Posterior cingulate gyrus (tissue), 11 donors: ENCODE measurements around the gene ERICH2.
"Not testable (repeated sequence)": the region's sequence is repeated elsewhere in the genome, so short reads cannot be mapped to it uniquely, and the experiment has no call there.

Experiments used
- DNase-seq, 10 donors: peaks; one replicate each; pipeline versions ENCODE4 v3.0.0 to v3.0.0-alpha.2; 2020 to 2021; ENCODE audit warnings: mixed read lengths in 3 of 10
- intact Hi-C: fragments of 100-400 bp; cut with DNase I; formaldehyde crosslinking; loops from one replicate; pipeline ENCODE4 v1.15.1; 2023

Gene ERICH2, protein sequence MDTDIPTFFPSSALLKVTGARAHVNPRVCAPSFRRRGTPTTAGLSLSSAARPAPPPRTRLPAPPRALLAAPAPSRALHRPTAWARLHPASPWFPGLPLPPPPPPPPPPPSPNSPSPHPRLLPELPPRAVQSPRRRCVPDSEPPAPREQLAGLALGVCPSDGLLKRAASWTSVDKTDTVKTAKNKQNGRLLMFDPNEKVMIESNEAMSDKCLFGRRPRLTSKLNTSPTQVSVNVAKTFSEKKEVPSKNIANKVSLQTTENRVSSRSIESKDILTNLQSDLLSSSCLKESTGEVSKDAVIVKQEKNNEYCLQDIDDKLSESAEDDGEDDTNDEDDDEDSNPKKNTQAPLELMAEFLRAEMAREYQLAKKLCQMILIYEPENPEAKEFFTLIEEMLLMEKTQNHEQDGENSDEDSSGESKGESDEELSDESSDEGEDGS

DNA sequence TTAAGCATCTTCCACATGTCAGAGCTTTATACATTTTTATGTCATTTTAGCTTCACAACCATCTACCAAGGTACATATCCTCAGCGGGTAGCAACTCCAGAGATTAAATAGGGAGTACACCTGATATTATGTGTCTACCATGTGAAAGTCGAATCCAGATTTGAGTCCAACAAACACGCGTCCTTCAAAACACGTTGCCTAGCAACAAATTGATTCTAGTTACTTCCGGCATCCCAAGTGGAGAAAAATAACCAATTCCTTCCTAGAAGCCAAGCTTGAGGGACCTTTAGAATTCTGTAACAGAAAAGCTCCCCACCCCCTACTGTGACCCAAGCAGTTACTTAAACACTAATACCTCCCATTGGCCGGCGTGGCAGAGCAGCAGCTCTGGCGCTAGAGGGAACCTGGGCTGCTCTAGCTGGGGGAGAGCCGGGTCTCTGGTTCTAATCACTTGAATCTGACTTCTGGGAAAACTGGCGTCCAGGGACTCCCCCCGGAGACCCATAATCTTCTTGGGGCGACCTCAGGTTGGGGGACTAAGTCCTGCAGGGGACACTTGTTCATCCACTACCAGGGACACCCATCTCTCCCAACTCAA is at the start of gene ERICH2:
Gene ERICH2, plus strand, starts transcription at position 371 of the 598 bp plus-strand sequence. CDS start 304 bp downstream, outside the sequence.
- DNase-seq: peak in 6 of 10 donors; percentile 11 to 72 (median 24)
- intact Hi-C loops: no loop called here

DNA sequence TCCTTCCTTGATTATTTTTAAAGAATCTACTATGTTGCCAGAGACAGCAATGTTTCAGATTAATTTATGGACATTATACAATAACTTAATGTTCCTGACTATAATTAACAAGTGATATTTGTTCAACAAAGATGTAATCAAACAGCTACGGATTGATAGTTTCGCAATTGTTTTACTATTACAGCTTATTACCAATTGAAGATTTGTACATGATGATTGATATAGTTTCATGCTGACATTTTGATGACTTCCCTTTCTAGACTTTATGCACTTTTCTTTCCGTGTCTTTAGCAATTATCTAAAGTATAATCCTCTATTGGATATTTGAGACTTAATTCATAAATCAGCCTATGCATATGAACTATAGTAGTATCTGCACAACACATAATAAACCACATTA is 48.5 kb upstream of the ERICH2 start:
- no peak for DNase-seq

DNA sequence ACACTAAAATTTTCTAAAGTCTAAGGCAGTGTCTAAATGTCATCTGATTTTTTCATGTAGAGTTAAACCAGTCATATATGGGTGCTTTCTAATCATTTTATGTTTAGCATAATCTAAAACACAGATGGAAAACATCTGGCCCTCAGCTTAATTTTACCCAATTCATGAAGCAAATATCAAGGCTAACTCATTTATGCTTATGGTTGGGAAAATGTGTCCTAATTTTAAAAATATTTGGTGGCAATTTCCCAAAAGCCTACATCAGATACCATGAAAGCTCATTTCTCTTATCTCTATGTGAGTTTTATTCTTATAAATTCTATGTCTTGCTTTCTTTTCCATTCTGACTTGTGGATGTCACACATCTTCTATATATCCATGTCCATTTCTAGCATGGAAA is 47.9 kb upstream of the ERICH2 start:
- intact Hi-C loops: no loop called here

More for the DNA sequence above, 48.5 kb upstream of the ERICH2 start:
- intact Hi-C loops: no loop called here

DNA sequence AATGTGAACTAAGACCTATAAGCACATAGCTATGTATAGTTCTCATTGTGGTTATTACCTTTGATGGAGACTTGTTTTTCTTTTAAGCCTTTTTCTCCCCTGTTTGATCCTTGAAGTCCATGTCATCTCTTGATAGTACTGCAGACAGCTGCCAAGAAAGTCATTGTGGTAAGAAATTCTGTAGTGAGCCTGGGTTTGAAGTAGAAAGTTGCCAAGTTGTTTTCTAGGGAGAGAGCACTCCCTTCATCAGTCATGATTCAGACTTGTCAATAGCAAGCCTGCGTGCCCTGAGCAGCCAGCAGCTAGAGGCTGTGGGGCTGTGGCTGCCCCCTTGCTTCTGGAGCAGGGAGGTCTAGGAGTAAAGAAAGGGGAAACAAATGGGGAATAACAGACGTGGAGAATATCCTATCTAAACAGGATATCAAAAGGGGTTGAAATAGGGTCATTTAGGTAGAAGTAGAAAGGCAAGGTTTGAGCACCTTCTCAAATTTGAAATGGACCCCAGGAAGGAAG is 46.7 kb upstream of the ERICH2 start:
- DNase-seq: no peak
- intact Hi-C loops: no loop called here

More for the DNA sequence above, 47.9 kb upstream of the ERICH2 start:
- DNase-seq: no peak

DNA sequence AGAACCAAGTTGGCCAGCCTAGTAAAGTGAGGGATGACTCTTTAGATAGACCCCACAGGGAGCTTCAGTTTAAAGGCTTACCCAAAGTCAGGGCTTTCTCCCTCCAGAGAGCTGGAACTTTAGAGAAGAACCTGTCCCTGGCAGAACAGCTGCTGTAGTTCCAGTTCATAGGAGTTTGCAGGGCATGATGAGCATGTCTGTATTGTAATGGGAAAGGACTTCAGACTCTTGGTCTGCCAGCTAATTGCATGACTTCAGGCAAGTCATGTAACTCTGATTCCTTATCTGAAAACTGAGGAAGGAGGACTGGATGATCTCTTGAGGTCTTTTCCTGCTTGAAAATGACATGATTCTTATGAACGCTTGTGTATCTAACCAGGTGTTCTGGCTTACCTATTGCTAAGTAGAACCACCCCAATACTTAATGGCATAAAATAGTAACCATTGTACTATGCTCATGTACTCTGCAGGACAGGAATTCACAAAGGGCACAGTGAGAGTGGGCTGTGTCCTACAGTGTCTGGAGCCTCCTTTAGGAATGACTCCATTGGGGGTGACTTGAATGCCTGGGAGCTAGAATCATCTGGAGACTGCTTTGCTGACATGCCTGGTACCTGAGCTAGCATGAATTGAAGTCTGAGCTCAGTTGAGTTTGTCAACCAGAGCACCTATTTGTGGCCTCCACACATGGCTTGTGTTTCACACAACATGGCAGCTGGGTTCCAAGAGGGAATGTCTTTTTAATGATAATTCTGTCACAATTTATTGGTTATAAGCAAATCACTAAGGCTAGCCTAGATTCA is 36.2 kb upstream of the ERICH2 start:
- DNase-seq: no peak
- intact Hi-C loops: no loop called here

DNA sequence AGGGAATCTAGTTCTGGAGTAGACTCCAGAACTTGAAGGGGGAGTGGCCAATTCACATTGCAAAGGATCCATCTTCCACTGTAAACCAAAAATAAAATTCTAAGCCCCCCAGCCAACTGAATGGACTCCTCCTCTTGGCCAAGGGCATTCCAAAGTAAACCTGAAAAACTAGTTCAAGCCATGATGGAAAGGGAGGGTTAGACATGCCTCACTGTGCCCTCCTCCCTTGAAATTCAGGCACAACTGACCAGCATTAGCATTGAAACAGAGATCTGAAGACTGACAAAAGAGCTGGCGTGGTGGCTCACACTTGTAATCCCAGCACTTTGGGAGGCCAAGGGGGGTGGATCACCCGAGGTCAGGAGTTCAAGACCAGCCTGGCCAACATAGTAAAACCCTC is 35.6 kb upstream of the ERICH2 start:
- DNase-seq, intact Hi-C loops: not testable (repeated sequence)

DNA sequence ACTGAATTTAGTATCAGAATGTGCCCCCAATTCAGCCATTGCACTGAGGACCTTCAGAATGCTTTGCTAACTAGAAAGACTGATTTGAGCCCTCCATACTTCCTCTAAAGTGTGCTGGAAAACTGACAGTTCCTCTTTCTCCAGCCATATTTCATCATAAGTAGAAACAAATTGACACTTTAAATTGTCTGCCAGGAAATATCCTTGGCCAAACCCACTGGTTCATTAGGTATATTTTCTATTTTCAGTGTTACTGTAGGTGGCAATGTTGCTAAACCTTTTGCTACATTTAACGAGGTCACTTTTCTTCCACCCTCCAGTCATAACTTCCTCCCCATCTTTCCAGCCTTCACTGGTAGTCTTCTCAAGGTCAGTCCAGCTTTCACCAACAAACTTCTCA is 33.5 kb upstream of the ERICH2 start:
- no peak for DNase-seq
- intact Hi-C loops: no loop called here

DNA sequence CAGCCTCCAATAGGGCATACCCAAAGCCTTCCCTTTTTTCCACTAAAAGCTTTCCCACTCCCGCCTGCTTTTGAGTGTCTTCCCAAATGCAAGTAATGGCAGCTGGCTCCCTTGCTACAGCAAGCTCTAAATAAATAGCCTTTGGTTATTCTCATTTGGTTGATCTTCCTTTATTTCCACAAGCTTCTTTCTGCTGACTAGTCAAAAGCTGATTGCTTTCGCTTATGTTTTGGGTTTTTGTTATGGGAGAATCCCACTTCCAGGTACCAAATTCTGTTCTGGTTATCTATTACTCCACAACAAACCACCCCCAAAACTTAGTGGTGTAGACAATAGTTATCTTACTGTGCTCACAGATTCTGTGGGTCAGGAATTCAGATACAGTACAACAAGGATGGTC is 32.8 kb upstream of the ERICH2 start:
- intact Hi-C loops: no loop called here

DNA sequence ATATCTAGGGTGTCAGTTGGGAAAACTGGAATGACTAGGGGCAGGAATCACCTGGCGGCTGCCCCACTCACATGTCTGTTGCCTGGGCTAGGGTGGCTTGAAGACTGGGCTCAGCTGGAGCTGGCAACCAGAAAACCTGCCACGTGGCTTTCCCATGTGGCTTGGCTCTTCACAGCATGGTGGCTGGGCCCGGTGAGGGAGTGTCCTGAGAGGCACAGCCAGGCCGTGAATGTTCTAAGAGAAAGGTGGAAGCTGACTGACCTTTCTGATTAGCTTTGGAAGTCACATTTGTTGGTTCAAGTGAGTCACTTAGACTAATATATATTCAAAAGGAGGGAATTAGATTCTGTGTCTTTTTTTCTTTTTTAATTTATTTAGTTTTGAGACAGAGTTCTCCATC is 32.4 kb upstream of the ERICH2 start:
- intact Hi-C loops: no loop called here
- DNase-seq: no peak

More for the DNA sequence above, 32.8 kb upstream of the ERICH2 start:
- DNase-seq: no peak

DNA sequence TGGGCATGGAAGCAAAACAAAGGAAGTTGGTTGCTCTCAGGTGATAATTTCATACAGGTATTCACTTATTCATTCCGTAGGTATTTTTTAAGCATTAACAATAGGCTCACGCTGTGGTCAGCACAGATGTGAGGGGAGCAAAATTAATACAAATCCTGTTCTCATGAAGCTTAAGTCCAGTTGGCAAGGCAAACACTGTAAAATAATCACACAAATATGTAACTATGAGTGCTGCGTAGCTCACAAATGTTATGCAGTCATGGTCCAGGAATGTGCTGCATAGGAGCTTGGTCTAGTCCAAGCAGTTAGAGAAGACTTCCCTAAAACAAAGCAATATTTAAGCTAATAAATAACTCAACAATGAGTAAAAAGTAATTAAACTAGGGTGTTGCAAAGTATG is 31.1 kb upstream of the ERICH2 start:
- intact Hi-C loops: no loop called here

DNA sequence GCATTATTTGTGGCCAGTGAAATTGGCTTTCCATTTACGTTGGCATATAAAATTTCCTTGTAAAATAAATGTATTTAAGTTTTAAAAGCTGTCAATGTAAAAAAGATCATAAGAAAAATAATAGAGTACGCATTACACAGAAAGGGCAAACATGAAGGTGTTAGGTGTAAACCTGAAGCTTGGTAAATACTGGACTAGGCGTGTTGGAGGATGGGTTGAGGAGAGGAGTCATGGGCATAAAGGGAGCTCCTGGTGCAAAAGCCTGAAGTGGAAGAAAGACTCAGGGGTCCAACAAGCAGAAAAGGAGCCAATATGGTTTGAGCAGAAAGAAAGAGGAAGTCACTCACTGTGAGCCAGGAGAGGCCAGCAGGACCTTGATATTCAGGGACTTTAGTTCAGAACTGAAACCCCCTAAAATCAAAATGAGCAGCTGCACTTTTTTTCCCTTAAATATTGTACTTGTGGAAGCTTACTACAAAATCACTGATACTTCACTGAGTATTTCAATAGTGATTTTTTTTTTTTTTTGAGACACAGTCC is 30.6 kb upstream of the ERICH2 start:
- intact Hi-C loops: no loop called here
- DNase-seq: no peak

More for the DNA sequence above, 31.1 kb upstream of the ERICH2 start:
- DNase-seq: no peak

DNA sequence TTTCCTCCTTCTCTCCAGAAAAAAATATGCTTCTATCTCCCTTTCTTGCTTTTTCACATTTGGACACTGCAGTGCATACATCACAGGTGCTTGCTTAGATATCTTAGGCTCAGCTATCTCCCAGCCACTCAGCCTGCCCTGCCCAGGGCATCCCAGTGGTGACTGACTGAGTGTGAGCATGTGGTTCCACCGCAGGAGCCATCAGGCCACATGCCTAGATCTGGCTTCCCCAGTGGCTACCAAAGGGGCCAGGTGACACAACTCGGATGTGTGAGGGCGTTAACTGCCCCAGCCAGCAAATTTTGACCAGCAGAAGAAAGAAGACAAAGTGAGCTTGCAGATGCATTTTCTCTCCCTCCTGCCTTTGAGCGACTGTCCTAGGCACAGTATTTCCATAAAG is 29.5 kb upstream of the ERICH2 start:
- no peak for DNase-seq
- intact Hi-C loops: no loop called here

DNA sequence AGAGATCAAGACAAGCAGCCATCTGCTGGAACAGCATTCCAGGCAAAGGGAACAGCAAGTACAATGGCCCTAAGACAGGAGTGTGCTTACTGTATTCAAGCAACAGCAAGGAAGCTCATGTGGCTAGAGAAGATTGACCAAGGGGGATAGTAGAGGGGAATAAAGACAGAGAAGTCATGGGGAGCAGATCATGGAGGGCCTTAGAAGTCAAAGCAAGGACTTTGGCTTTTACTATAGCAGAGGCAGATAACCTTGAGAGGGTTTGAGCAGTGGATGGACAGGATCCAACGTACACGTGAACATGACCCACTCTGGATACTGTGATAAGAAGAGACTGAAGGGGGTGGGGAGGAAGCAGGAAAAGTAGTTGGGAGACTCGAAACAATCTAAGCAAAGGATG is 28.2 kb upstream of the ERICH2 start:
- intact Hi-C loops: no loop called here
- no peak for DNase-seq

DNA sequence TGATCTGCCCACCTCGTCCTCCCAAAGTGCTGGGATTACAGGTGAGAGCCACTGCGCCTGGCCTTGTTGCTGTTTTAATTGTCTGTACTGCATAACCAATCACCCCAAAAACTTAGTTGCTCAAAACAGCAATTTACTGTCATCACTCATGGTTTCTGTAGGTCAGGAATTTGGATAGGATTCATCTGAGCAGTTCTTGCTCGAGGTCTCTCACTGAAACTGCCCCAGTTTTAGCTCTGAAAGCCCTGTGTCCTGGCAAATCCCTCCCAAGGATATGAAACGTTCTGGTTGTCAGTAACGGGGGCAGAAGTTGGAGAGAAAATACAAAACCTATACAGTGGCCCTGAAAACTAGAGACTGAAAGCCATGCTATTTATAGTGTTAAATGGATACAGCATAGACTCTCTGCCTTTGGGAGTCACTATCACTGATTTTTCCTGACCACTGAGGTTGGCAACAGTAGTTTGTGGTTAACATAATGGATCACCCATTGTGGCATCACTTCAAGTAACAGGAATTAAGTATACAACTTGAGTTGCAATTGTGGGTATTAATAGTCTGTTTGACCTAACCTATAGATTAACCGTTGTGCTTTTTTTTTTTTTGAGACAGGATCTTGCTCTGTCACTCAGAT is 27.2 kb upstream of the ERICH2 start:
- intact Hi-C loops: no loop called here

DNA sequence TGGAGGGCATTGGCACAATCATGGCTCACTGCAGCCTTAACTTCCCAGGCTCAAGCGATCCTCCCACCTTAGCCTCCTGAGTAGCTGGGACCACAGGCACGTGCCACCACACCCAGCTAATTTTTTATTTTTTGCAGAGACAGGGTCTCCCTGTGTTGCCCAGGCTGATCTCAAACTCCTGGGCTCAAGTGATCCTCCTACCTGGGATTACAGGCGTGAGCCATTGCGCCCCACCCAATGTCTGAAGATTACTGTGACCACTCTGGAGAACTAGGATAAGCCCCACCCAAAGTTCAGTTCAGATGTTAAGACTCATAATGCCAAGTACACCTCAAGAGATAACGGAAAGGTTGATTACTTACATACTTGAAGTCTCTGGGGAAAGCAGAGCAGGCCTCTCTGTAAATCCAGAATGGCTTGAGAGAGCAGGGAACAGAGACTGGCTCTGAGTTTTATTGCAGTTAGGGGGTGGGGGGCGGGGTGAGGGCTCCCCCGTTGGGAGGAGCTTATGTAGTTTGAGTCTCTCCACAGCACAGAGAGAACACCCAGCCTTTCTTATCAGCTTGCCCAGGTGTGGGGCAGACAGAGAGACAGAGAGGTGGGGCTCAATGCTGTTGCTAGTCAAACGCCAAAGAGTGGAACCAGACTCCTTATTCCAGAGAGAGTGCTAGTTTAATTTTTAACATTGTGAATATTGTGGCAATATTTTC is 26.5 kb upstream of the ERICH2 start:
- intact Hi-C loops: no loop called here
- no peak for DNase-seq

More for the DNA sequence above, 27.2 kb upstream of the ERICH2 start:
- no peak for DNase-seq

DNA sequence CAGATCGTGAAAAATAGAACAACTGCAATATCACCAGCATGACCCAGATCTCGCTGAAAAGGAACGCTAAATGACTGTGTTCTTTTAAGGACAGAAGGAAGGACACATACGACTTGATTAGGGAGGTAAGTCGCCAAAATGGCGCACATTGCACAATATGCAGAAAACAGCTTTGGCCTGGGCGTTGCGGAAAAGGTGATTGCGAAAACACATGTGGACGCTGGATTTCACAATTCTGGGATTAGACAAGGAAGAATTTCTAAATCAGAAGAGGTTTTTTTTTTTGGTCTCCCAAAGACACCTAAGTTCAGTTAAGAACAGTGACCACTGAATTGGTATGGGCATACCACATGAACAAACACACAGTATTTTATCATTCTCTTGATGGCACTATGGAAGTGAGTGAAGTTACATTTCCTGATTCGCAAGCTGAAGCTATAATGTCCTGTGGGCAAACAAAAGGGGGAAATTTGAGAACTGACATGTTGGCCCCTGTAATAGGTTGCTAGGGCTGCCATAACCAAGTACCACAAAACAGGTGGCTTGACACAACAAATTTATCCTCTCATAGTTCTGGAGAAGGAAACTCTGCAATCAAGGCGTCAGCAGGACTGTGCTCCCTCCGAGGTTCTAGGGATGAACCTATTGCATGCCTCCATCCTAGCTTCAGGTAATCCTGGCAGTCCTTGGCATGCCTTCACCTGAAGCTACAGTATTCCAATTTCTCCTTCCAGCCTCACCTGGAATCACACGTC is 25.8 kb upstream of the ERICH2 start:
- no peak for DNase-seq
- intact Hi-C loops: no loop called here

DNA sequence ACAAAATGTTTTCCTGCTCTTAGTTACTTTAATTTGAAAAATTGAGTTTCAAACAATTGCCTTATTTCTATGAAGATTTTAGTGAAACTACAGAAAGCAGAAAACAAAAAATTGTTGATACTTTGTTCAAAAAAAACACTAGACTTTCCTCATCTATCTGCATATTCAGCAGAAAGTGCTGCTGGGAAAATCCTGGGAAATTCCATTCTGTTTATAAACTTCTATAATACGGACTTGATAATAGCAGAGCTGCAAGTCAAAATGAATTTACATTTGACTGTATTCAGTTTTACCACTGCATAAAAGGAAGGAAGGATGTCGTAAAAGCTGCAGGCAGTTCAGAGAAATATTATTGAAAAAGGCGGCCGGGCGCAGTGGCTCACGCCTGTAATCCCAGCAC is 24.9 kb upstream of the ERICH2 start:
- intact Hi-C loops: no loop called here
- no peak for DNase-seq

DNA sequence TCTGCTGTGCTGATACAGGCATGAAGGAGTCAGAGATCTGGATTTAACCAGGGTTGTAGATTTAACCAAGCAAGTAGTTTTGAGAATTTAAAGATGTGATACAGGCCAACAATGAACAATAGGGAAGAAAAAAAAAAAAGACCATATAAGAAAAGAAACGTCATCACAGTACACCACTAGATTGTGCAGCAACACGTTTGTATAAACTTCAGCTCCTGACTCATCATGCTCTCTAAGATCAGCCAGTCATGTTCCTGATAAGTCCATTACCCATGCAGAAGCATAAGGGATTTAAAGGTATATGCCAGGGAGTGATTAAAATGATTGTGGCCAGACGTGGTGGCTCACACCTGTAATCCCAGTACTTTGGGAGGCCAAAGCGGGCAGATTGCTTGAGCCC is 22.3 kb upstream of the ERICH2 start:
- intact Hi-C loops: no loop called here
- no peak for DNase-seq

DNA sequence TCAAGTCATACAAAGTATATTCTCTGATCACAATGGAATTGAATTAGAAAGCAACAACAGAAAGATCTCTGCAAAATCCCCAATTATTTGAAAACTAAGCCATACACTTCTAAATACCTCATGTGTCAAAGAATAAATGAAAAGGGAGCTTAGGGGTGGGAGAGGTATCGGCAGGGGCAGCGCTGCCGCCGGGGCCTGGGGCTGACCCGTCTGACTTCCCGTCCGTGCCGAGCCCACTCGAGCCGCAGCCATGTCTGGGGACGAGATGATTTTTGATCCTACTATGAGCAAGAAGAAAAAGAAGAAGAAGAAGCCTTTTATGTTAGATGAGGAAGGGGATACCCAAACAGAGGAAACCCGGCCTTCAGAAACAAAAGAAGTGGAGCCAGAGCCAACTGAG is 18.6 kb upstream of the ERICH2 start:
- intact Hi-C loops, DNase-seq: not testable (repeated sequence)
